Renal cortical epithelial cell (primary cell): ENCODE measurements around the gene DENND1A. TPM values are rescaled to one million over a fixed set of nuclear protein-coding genes. Genes with fewer than 3 reads are reported as not detected.

Experiments
- DNase-seq: peaks from one replicate; pipeline ENCODE4 v3.0.0-alpha.2; 2011; ENCODE audit warnings: low read depth
- total RNA-seq: library from RNA; depleted of rRNA; stranded (reverse); fragments of >200 nt; gene quantifications from 2 replicates; pipeline ENCODE4 v1.2.3, GENCODE V29; 2014

DENND1A gene
- total RNA-seq, 1 donor from 2014 or later: 21.5 TPM

GRCh38 chr9:123495731-123496130 lies 434.2 kb downstream of the DENND1A start:
- no peak for DNase-seq

- no peak for DNase-seq
Observed at GRCh38 chr9:123493627-123494026, 436.3 kb downstream of the DENND1A start.

GRCh38 chr9:123490688-123491087 lies 439.2 kb downstream of the DENND1A start:
- DNase-seq: no peak

DNA sequence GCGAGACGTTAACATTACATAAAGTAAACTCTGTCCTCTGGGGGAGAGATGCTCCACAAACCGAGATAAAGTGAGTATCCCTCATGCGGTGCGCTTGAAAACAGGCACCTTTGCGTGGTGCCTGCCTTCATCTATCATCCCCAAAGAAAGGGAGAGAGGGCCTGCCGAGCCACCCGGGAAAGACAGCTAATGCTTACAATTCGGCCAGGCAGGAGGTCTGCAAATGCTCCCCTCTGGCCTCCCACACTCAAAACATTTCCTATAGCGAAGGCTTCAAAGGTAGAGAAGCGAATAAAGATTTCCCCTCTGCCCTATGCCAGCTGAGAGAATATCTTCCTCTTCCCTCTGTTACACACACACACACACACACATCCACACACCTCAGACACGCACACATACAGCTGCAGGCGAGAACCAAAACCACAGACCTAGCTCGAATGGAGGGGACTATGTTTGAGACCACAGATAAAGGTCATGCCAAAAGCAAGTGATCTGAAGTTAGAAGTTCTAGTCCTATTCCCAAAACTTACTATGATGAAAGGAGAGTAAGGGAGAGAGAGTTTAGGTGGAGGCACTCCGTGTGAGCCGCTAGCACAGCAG lies 441.1 kb downstream of the DENND1A start:
- DNase-seq: no peak

DNA sequence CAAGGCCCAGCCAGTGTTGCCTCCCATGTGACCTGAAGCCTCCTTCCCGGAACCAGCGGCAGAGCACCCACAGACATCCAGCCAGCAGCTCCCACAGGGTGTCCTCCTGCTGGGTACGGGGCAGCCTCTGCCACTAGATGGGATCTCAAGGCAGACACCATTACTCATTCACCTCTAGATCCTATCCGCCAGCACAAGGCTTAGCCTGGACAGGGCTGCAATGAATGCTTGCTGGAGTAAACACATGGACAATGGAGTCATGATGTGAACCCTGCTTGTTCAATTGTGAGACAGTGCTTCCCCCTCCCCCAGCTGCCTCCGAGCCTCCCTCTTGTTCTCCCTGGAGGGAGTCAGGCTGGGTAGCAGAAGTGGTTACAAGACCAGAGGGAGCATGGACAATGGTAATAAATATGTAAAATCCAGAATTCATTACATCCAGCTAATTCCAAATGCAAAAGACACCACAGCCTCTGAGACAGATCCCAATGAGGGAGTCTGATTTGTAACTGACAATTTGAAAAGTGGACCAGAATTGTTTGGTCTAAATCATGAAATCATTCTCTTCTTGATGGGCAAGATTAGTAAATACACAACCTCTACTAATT lies 441.9 kb downstream of the DENND1A start:
- DNase-seq: no peak

DNA sequence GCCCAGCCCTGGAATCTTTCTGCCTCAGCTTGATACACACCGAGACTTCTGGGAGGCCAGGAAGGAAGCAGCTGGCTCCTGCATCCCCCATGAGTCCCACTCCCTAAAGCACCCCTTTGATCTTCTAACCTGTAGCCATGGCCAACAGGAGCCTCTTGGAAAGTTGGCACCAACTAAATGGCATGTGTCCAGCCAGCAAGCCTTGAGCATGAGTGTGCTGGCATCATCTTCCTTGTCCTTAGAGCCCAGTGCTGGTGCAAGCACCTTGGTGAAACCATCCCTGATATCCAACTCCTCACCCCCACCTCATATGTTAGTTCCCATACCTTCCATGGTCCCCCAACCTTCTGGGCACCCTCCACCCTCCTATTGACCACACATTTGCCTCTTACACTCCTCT lies 443.5 kb downstream of the DENND1A start:
- DNase-seq: no peak

- DNase-seq: no peak
Observed at GRCh38 chr9:123485216-123485615, 444.7 kb downstream of the DENND1A start.

DNA sequence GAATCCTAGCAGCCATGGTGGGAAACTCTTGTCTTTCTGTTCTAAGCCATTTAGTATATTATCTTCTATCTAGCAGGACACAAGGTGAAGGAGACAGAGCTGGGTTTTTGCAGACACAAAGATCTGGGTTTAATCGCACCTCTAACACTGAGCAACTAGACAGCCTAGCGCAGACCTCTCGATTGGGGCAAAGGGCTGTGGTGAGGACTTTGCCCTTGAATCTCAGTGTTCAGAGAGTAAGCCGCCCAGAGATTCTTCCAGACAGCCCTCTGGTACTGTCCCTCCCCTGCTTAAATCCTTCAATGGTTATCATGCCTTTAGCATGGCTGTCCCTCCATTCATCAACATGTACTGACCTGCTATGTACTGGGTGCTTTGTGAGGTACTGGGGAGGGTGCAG lies 445.8 kb downstream of the DENND1A start:
- no peak for DNase-seq

GRCh38 chr9:123483191-123483803 lies 446.6 kb downstream of the DENND1A start:
- DNase-seq: no peak

DNA sequence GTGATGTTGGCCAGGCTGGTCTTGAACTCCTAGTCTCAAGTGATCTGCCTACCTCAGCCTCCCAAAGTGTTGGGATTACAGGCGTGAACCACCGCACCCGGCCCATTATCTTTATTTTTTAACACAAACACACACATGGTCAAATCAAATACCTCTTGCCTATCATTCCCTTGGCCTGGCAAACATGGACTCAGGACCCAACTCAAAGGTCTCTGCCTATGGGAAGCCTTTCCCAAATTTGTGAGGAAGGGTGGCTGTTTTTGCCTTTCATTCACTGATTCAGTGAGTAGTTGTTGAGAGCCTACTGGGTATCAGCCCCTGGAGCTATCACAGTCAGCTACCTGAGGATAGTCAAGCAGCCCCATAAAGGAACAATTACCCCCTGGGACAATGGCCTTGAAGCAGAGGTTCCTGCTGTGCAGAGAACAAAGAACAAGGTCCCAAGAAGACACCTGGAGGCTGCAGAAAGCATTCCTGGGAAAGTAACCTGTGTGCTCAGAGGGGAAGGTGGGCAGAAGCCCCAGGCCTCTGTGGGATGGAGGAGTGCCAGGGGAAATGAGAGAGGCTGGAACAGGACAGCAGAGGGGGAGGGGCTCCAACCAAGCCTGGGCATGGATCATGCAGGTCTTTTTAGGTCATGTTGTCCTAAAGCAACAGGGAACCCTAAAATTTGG lies 447.5 kb downstream of the DENND1A start:
- no peak for DNase-seq

- no peak for DNase-seq
Observed at GRCh38 chr9:123481209-123481865, 448.6 kb downstream of the DENND1A start.

DNA sequence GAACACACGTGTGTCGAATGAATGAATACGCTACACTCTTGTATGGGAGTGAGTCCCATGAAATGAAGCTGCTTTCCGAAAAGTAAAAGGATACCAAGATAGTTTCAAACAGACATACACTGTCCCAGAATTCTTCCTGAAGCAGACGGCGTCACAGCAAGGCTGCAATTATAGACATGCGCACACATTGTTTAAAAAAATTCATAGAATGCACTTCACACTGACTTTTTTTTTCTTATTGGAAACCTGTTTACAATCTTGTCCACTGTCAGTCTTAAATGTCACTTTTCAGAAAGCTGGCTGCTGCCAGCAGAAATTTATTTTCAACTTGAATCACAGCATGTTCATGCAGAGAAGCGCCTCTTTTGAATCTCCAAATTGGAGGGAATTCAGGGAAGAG lies 449.1 kb downstream of the DENND1A start:
- no peak for DNase-seq

GRCh38 chr9:123480096-123480495 lies 449.8 kb downstream of the DENND1A start:
- DNase-seq: no peak

- DNase-seq: peak; percentile 15
Observed at GRCh38 chr9:123478967-123479602, 450.8 kb downstream of the DENND1A start.

DNA sequence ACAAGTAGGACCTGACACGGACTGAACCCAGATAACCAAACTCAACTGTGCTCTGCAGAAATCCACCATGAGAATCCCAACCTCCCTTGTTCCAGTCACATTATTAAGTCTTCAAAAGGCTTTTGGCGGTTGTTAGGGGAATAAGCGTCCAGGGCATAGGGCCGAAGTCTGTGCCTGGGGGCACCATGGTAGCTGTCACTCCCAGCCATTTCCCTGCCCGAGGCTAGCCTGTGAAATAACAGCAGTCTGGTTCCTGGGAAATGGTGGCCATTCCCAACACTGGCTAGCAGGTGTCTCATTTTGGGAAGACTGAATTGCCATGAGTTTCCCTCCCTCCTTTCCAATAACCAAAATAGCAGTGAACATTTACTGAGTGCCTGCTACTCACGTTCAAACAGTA lies 451.8 kb downstream of the DENND1A start:
- no peak for DNase-seq

GRCh38 chr9:123475407-123475806 lies 454.5 kb downstream of the DENND1A start:
- no peak for DNase-seq

DNA sequence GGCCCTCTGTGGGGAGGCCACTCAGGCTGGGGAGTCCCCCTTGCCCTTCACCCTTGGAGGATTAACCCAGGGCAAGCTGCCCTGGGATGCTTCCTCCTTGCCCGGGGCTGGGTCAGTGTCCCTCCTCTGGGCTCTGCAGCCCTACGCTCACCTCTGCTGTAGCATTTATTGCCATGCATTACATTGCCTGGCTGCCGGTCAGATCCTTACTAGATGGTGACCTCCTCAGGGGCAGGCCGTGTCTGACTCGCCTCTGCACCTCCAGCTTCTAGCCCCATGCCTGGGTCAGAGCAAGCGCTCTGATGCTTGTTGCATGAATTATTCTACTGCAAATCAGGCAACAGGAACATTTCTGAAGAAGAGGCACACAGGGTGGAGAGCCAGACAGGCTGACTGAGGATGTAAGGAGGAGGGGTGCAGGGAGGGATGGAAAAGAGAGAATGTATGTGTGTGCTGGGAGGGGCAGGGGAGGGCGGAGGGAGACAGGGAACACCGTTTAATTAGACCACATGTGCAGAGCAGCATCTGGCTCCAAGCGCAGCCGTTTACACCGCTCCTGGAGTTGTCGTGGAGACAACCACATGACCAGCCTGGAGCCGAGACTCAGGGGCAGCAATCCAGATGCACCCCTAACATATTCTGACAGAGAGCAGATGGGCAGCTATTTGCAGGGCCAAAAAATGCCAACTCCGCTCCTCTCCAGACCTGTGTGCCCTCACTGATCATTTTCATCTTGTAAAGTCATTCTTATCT lies 456.9 kb downstream of the DENND1A start:
- DNase-seq: no peak

- no peak for DNase-seq
Observed at GRCh38 chr9:123471843-123472570, 457.9 kb downstream of the DENND1A start.

DNA sequence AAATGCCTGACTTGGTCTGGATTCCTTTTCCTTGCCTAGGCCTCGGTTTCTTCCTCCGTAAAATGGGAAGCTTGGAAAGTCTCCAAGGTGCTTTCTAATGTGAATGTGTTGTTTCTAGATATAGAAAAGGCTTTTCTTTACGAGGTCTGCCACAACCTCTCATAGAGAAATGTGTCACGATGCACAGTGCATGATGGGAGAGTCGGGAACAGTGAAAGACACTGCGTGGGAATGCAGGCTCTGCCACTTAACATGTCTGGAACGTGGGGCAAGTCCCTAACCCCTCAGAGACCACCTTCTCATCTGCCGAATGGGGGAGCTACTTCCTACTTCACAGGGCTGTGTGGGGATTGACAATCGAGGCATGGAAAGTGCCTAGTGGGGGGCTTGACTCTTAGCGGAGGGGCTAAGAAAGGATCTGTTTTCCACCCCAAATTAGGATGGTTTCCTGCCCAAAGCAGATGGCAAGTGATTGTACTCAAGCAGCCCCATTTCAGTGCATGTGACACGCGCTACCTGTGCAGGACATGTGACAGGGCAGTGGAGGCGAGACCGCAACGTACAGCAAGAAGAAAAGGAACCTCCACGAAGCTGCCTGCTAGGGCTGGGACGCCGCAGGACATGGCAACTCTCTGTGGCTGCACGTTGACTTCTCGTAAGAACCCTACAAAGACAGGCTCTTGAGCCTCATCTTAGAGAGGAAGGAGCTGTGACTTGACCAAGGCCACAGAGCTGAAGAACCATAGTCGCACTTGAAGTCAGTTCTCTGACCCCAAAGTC lies 458.7 kb downstream of the DENND1A start:
- no peak for DNase-seq
